ENCODE measurements around the gene FAM151B.

FAM151B gene

GRCh38 chr5:80516826-80517225 is 28.9 kb downstream of the FAM151B start:
- TF ChIP-seq TOX (CRISPR knock-in tag; IDR thresholded peaks at IDR 0.05; ENCODE audit: borderline replicate concordance): no peak
- TF ChIP-seq POU6F1 (CRISPR knock-in tag; IDR thresholded peaks at IDR 0.05; ENCODE audit: borderline replicate concordance, low read depth): no peak
- TF ChIP-seq BACH2 (CRISPR knock-in tag; IDR thresholded peaks at IDR 0.05; ENCODE audit: borderline replicate concordance): no peak
- no peak for TF ChIP-seq ZC3H10 (CRISPR knock-in tag; IDR thresholded peaks at IDR 0.05)
- no peak for TF ChIP-seq TCF4 (CRISPR knock-in tag; IDR thresholded peaks at IDR 0.05; ENCODE audit: borderline replicate concordance)
- no peak for TF ChIP-seq SNAI2 (CRISPR knock-in tag; IDR thresholded peaks at IDR 0.05)
- TF ChIP-seq ISL1 (CRISPR knock-in tag; IDR thresholded peaks at IDR 0.05): no peak
- no peak for TF ChIP-seq ZNF8 (CRISPR knock-in tag; IDR thresholded peaks at IDR 0.05)
- no peak for TF ChIP-seq ESRRG (CRISPR knock-in tag; IDR thresholded peaks at IDR 0.05)

GRCh38 chr5:80540691-80541090 is 52.8 kb downstream of the FAM151B start:
- TF ChIP-seq ISL1 (CRISPR knock-in tag; IDR thresholded peaks at IDR 0.05) (peak; percentile 39; the same call in 1 of the 2 replicates), TSHZ2 (CRISPR knock-in tag; IDR thresholded peaks at IDR 0.05) (no peak)
- ATAC-seq: peak; percentile 50

More at GRCh38 chr5:80516826-80517225, 28.9 kb downstream of the FAM151B start:
- peak; percentile 96 for ATAC-seq

- ATAC-seq: peak; percentile 74
Measured at GRCh38 chr5:80541392-80541791, 53.5 kb downstream of the FAM151B start.

More at GRCh38 chr5:80541392-80541791, 53.5 kb downstream of the FAM151B start:
- TF ChIP-seq TCF4 (CRISPR knock-in tag; IDR thresholded peaks at IDR 0.05; ENCODE audit: borderline replicate concordance) (no peak), CSDC2 (CRISPR knock-in tag; IDR thresholded peaks at IDR 0.05) (no peak), PATZ1 (CRISPR knock-in tag; IDR thresholded peaks at IDR 0.05; ENCODE audit: borderline replicate concordance) (no peak), BACH2 (CRISPR knock-in tag; IDR thresholded peaks at IDR 0.05; ENCODE audit: borderline replicate concordance) (no peak), ARNTL (CRISPR knock-in tag; IDR thresholded peaks at IDR 0.05; ENCODE audit: borderline replicate concordance, low read depth) (no peak), CREB5 (CRISPR knock-in tag; IDR thresholded peaks at IDR 0.05; ENCODE audit: low read depth) (0 out of 2 replicates have a peak, but pooled peaks have one; percentile 43), PPARA (CRISPR knock-in tag; IDR thresholded peaks at IDR 0.05; ENCODE audit: borderline replicate concordance) (no peak), CSRNP3 (CRISPR knock-in tag; IDR thresholded peaks at IDR 0.05) (0 out of 2 replicates have a peak, but pooled peaks have one; percentile 38), RARB (CRISPR knock-in tag; IDR thresholded peaks at IDR 0.05) (no peak), POU6F1 (CRISPR knock-in tag; IDR thresholded peaks at IDR 0.05; ENCODE audit: borderline replicate concordance, low read depth) (no peak), ZNF8 (CRISPR knock-in tag; IDR thresholded peaks at IDR 0.05) (no peak), ZNF70 (CRISPR knock-in tag; IDR thresholded peaks at IDR 0.05) (no peak), SNAI2 (CRISPR knock-in tag; IDR thresholded peaks at IDR 0.05) (no peak), ZFP30 (CRISPR knock-in tag; IDR thresholded peaks at IDR 0.05) (no peak), TOX (CRISPR knock-in tag; IDR thresholded peaks at IDR 0.05; ENCODE audit: borderline replicate concordance) (no peak), GLIS3 (CRISPR knock-in tag; IDR thresholded peaks at IDR 0.05) (no peak), ISL1 (CRISPR knock-in tag; IDR thresholded peaks at IDR 0.05) (peak; percentile 94), ZNF565 (CRISPR knock-in tag; conservative IDR thresholded peaks at IDR 0.05; ENCODE audit: low read depth) (no peak), ZC3H10 (CRISPR knock-in tag; IDR thresholded peaks at IDR 0.05) (0 out of 2 replicates have a peak, but pooled peaks have one; percentile 58), TSHZ2 (CRISPR knock-in tag; IDR thresholded peaks at IDR 0.05) (no peak), OSR1 (CRISPR knock-in tag; IDR thresholded peaks at IDR 0.05) (no peak), ZFP3 (CRISPR knock-in tag; IDR thresholded peaks at IDR 0.05) (no peak), ESRRG (CRISPR knock-in tag; IDR thresholded peaks at IDR 0.05) (0 out of 2 replicates have a peak, but pooled peaks have one; percentile 21)

Data from SK-N-SH treated with all-trans-retinoic acid at 6 μM for 48 hours (cell line).